K562 (cell line): ENCODE results near the gene TP53RK. TPM values are rescaled to one million over a fixed set of nuclear protein-coding genes. Genes with fewer than 3 reads are reported as not detected.

ENCODE experiments used
- ARHGAP35 ChIP-seq: fragments of 450-650 bp; IDR thresholded peaks from 2 replicates; pipeline ENCODE4 v1.6.1; 2018; ENCODE audit not compliant: partially characterized antibody
- ATF2 ChIP-seq: sonication (generic); formaldehyde crosslinking; IDR thresholded peaks from 2 replicates; pipeline ENCODE4 v1.8.1; 2022; ENCODE audit warnings: missing genetic modification reagents
- BHLHE40 ChIP-seq: IDR thresholded peaks from 2 replicates; pipeline ENCODE4 v1.6.1; 2011; ENCODE audit warnings: low read length, improper control_type of control experiment
- CEBPZ ChIP-seq: fragments of 150-350 bp; IDR thresholded peaks from 2 replicates; pipeline ENCODE4 v1.6.1; 2014; ENCODE audit warnings: low read depth, mild to moderate bottlenecking, low read length, borderline replicate concordance
- CHD4 ChIP-seq: fragments of 200-600 bp; sonication (generic); IDR thresholded peaks from 3 replicates; pipeline ENCODE4 v1.6.1; 2012; ENCODE audit warnings: low read depth, mild to moderate bottlenecking, mixed read lengths, low read length, inconsistent platforms; ENCODE audit not compliant: insufficient read depth, insufficient replicate concordance, poor library complexity, severe bottlenecking
- COPS2 ChIP-seq: fragments of 450-650 bp; conservative IDR thresholded peaks from 2 replicates; pipeline ENCODE4 v1.6.1; 2016; ENCODE audit warnings: mild to moderate bottlenecking, moderate library complexity
- EGR1 ChIP-seq: fragments of 450-650 bp; conservative IDR thresholded peaks from 2 replicates; pipeline ENCODE4 v1.6.1; 2017; ENCODE audit warnings: mild to moderate bottlenecking
- FOXA3 ChIP-seq, 2 experiments: fragments of 450-650 bp in 1 of 2; sonication (generic) in 1 of 2; formaldehyde crosslinking; IDR thresholded peaks in 1 of 2; conservative IDR thresholded peaks in 1 of 2; 2 replicates each; pipeline versions ENCODE4 v1.4.0 to v1.8.0; 2020 to 2022; ENCODE audit warnings: mild to moderate bottlenecking in 2 of 2, missing genetic modification reagents in 1 of 2
- GATAD2A ChIP-seq: fragments of 450-650 bp; IDR thresholded peaks from 2 replicates; pipeline ENCODE4 v1.6.1; 2017
- NFATC3 ChIP-seq: fragments of 450-650 bp; IDR thresholded peaks from 2 replicates; pipeline ENCODE4 v1.6.1; 2017; ENCODE audit warnings: mild to moderate bottlenecking
- PHF21A ChIP-seq: fragments of 450-650 bp; IDR thresholded peaks from 2 replicates; pipeline ENCODE4 v1.6.1; 2017; ENCODE audit warnings: low read depth, borderline replicate concordance
- RBBP5 ChIP-seq: fragments of 200-600 bp; sonication (generic); IDR thresholded peaks from 2 replicates; pipeline ENCODE4 v1.6.1; 2012; ENCODE audit warnings: borderline replicate concordance, mild to moderate bottlenecking, low read length, control low read depth, inconsistent platforms; ENCODE audit not compliant: insufficient read depth, poor library complexity, severe bottlenecking
- RBM22 ChIP-seq: fragments of 200-400 bp; formaldehyde crosslinking; IDR thresholded peaks from 2 replicates; pipeline ENCODE4 v1.6.1; 2018; ENCODE audit warnings: low read length, low read depth; ENCODE audit not compliant: poor library complexity, severe bottlenecking
- SREBF2 ChIP-seq: sonication (generic); formaldehyde crosslinking; IDR thresholded peaks from 2 replicates; pipeline ENCODE4 v1.4.0; 2020; ENCODE audit warnings: mild to moderate bottlenecking, missing genetic modification reagents
- TSC22D4 ChIP-seq: fragments of 450-650 bp; IDR thresholded peaks from 2 replicates; pipeline ENCODE4 v1.6.1; 2016; ENCODE audit warnings: missing genetic modification characterization, missing biosample characterization, control low read depth
- U2AF1 ChIP-seq: fragments of 200-400 bp; formaldehyde crosslinking; optimal IDR thresholded peaks from 2 replicates; pipeline ENCODE3; 2017; ENCODE audit warnings: mild to moderate bottlenecking, low read depth, low read length, moderate library complexity
- USF1 ChIP-seq: sonication (generic); formaldehyde crosslinking; IDR thresholded peaks from 2 replicates; pipeline ENCODE4 v1.9.0; 2022; ENCODE audit warnings: mild to moderate bottlenecking, missing genetic modification reagents
- WHSC1 ChIP-seq: IDR thresholded peaks from one replicate; pipeline ENCODE4 v1.6.1; 2012; ENCODE audit warnings: low read length, control low read depth, inconsistent platforms
- ZNF408 ChIP-seq: fragments of 250-450 bp; sonication (Bioruptor Pico); IDR thresholded peaks from 2 replicates; pipeline ENCODE4 v1.4.0; 2020; ENCODE audit warnings: low read depth, mild to moderate bottlenecking, moderate library complexity
- ZNF717 ChIP-seq: fragments of 250-450 bp; sonication (Bioruptor Pico); IDR thresholded peaks from 2 replicates; pipeline ENCODE4 v1.5.0; 2021
- ZNF75A ChIP-seq: fragments of 450-650 bp; formaldehyde crosslinking; IDR thresholded peaks from 2 replicates; pipeline ENCODE4 v1.4.0; 2020; ENCODE audit warnings: mild to moderate bottlenecking
- ZNF764 ChIP-seq: fragments of 250-450 bp; sonication (Bioruptor Pico); IDR thresholded peaks from 2 replicates; pipeline ENCODE4 v1.4.0; 2020; ENCODE audit warnings: low read depth, mild to moderate bottlenecking, moderate library complexity
- polyA plus RNA-seq, 8 experiments: library from polyadenylated mRNA; depleted of rRNA in 4 of 8; stranded (reverse) in 5 of 8; unstranded in 3 of 8; fragments of >200 nt; fragmentation: Nextera tagmentation in 2 of 8; fragmentation: Illumina TruSeq in 1 of 8; extraction: Ambion mirVana in 2 of 8; extraction: Trizol in 1 of 8; gene quantifications; 2 replicates each; pipeline versions ENCODE4 v1.2.1 to v1.2.3, GENCODE V29; 2011 to 2014; ENCODE audit warnings: inconsistent platforms in 1 of 8, missing spikeins in 1 of 8
- total RNA-seq, 7 experiments: library from RNA; depleted of rRNA in 6 of 7; stranded (reverse); fragments of >200 nt in 6 of 7; fragmentation: Illumina TruSeq in 2 of 7; extraction: Trizol in 2 of 7; gene quantifications; 2 replicates each; pipeline versions ENCODE4 v1.2.1 to v1.2.3, GENCODE V29; 2011 to 2021; ENCODE audit warnings: low replicate concordance in 1 of 7

TP53RK gene
- total and polyA plus RNA-seq, 9 of the 15 experiments (the other 6 are each of a cell fraction or from before 2014, with no cell fraction given): 2.9 to 43.5 (median 17.2) TPM

- peak; percentile 87 for TF ChIP-seq ARHGAP35
- no peak for TF ChIP-seq ZNF408 (CRISPR knock-in tag)
- TF ChIP-seq GATAD2A: no peak
- TF ChIP-seq PHF21A: no peak
- TF ChIP-seq COPS2: no peak
- TF ChIP-seq USF1 (CRISPR knock-in tag): peak; percentile 96
- no peak for TF ChIP-seq RBM22
- no peak for TF ChIP-seq CEBPZ
- no peak for TF ChIP-seq TSC22D4
- no peak for TF ChIP-seq WHSC1
- no peak for TF ChIP-seq ZNF717 (CRISPR knock-in tag)
- no peak for TF ChIP-seq RBBP5
- TF ChIP-seq NFATC3: no peak
- TF ChIP-seq ATF2: no peak
- no peak for TF ChIP-seq SREBF2 (CRISPR knock-in tag)
- TF ChIP-seq CHD4: no peak
- TF ChIP-seq U2AF1: no peak
- 0 out of 4 replicates have a peak, but pooled peaks of 1 of the 2 experiments have one; percentile 31 for TF ChIP-seq FOXA3 (CRISPR knock-in tag; conservative IDR thresholded peaks at IDR 0.05 in 1 of 2, IDR thresholded peaks at IDR 0.05 in 1 of 2)
- TF ChIP-seq ZNF764 (CRISPR knock-in tag): no peak
- TF ChIP-seq BHLHE40: peak; percentile 87
- no peak for TF ChIP-seq ZNF75A (CRISPR knock-in tag)
- TF ChIP-seq EGR1: no peak
Observed at GRCh38 chr20:46683939-46684750, 5.1 kb downstream of the TP53RK start (continued).
